K562 (cell line): ENCODE measurements around the gene SHLD1. TPM values are rescaled to one million over a fixed set of nuclear protein-coding genes. Genes with fewer than 3 reads are reported as not detected.

ENCODE experiments used
- ATAC-seq: fragments of 200-7000 bp; cut with Tn5 transposase; 3 replicates; pipeline ENCODE4 v1.9.1; 2020; ENCODE audit warnings: moderate library complexity
- BruUV-seq: library from RNA; stranded (reverse); fragments of 400-500 nt; replicated peaks from 2 replicates; lab custom pipeline; 2021; lab: Mats Ljungman, UMichigan
- CTCF ChIA-PET: fragments of 300-600 bp; formaldehyde crosslinking; extraction: SDS; loops from one replicate; lab custom pipeline; 2021; ENCODE audit warnings: low intra/inter-chr PET ratio; lab: Yijun Ruan, JAX
- POLR2A ChIA-PET: fragments of 300-600, 350-650 bp; sonication (Branson Sonifier 250); formaldehyde crosslinking; extraction: SDS; loops from one replicate; lab custom pipeline; 2021; ENCODE audit warnings: antibody characterized with exemption, inconsistent platforms; lab: Yijun Ruan, JAX
- DNase-seq, 4 experiments: peaks; one replicate each; pipeline versions ENCODE4 v3.0.0 to v3.0.0-alpha.2; 2011 to 2018; ENCODE audit warnings: low spot score in 3 of 4, mixed read lengths in 3 of 4; ENCODE audit errors: extremely low read depth in 1 of 4
- FAIRE-seq: peaks from 2 replicates; lab custom pipeline; 2011; peaks lifted over from hg19 to GRCh38; lab: Jason Lieb, UNC
- H2AFZ ChIP-seq: 2 replicates; pipeline ENCODE4 v1.6.0; 2011; ENCODE audit warnings: low read depth, low read length, control low read depth, inconsistent platforms
- H3K27ac ChIP-seq: fragments of 200-600 bp; 3 replicates; pipeline ENCODE4 v1.8.0; 2011; ENCODE audit warnings: low read depth, mild to moderate bottlenecking, control low read depth, inconsistent platforms, low read length, moderate library complexity, mixed read lengths; ENCODE audit errors: extremely low read depth
- H3K27me3 ChIP-seq, 2 experiments: fragments of 300-600 bp in 1 of 2; 2 replicates in 1 of 2; 3 replicates in 1 of 2; pipeline versions ENCODE4 v1.6.0 to v1.8.0; 2011; ENCODE audit warnings: inconsistent platforms in 2 of 2, low read length in 2 of 2, mild to moderate bottlenecking in 1 of 2, mixed read lengths in 1 of 2, moderate library complexity in 1 of 2; ENCODE audit not compliant: control insufficient read depth in 2 of 2, insufficient read depth in 2 of 2
- H3K36me3 ChIP-seq: fragments of 300-600 bp; 3 replicates; pipeline ENCODE4 v1.8.0; 2011; ENCODE audit warnings: mild to moderate bottlenecking, low read length, inconsistent platforms; ENCODE audit not compliant: control insufficient read depth, insufficient read depth
- H3K4me1 ChIP-seq, 2 experiments: fragments of 200-600 bp in 1 of 2; replicated peaks in 1 of 2; 2 replicates in 1 of 2; 3 replicates in 1 of 2; pipeline versions ENCODE4 v1.5.1 to v1.8.0; 2011; ENCODE audit warnings: inconsistent platforms in 2 of 2, low read length in 2 of 2, mild to moderate bottlenecking in 1 of 2, mixed read lengths in 1 of 2, moderate library complexity in 1 of 2; ENCODE audit not compliant: control insufficient read depth in 2 of 2, insufficient read depth in 2 of 2
- H3K4me2 ChIP-seq: 2 replicates; pipeline ENCODE4 v1.6.1; 2011; ENCODE audit warnings: low read length, control low read depth, inconsistent platforms, mixed read lengths; ENCODE audit not compliant: insufficient read depth
- H3K4me3 ChIP-seq: fragments of 200-600 bp; sonication (generic), shearing (Covaris generic); 2 replicates; pipeline ENCODE4 v1.5.1; 2016; ENCODE audit warnings: control low read depth, inconsistent platforms
- H3K79me2 ChIP-seq: fragments of 200-600 bp; 3 replicates; pipeline ENCODE4 v1.8.0; 2011; ENCODE audit warnings: low read length, inconsistent platforms; ENCODE audit not compliant: control insufficient read depth, insufficient read depth
- H3K9ac ChIP-seq, 2 experiments: 2 replicates each; pipeline versions ENCODE4 v1.6.0 to v1.6.1; 2011; ENCODE audit warnings: low read depth in 2 of 2, low read length in 2 of 2, control low read depth in 1 of 2, inconsistent platforms in 1 of 2, mild to moderate bottlenecking in 1 of 2, mixed read lengths in 1 of 2; ENCODE audit not compliant: insufficient read depth in 1 of 2
- H3K9me1 ChIP-seq: one replicate; pipeline ENCODE4 v1.6.0; 2011; ENCODE audit warnings: inconsistent platforms, mild to moderate bottlenecking, low read length, moderate library complexity; ENCODE audit not compliant: control insufficient read depth, insufficient read depth
- H3K9me3 ChIP-seq: replicated peaks from 2 replicates; pipeline ENCODE4 v1.5.1; 2011; ENCODE audit warnings: low read depth, low read length, inconsistent platforms; ENCODE audit not compliant: control insufficient read depth, insufficient read depth
- H4K20me1 ChIP-seq: replicated peaks from 2 replicates; pipeline ENCODE4 v1.6.1; 2011; ENCODE audit warnings: low read length, inconsistent platforms, mixed read lengths; ENCODE audit not compliant: control insufficient read depth, insufficient read depth
- BDP1 ChIP-seq: IDR thresholded peaks from 3 replicates; pipeline ENCODE4 v1.6.1; 2011; ENCODE audit not compliant: insufficient read length, insufficient read depth
- EGR1 ChIP-seq: fragments of 450-650 bp; conservative IDR thresholded peaks from 2 replicates; pipeline ENCODE4 v1.6.1; 2017; ENCODE audit warnings: mild to moderate bottlenecking
- ELF2 ChIP-seq: fragments of 250-450 bp; sonication (Bioruptor Pico); IDR thresholded peaks from 2 replicates; pipeline ENCODE4 v1.5.0; 2021; ENCODE audit warnings: mild to moderate bottlenecking
- FOXM1 ChIP-seq, 2 experiments: fragments of 450-650 bp in 1 of 2; sonication (generic) in 1 of 2; formaldehyde crosslinking in 1 of 2; IDR thresholded peaks; 2 replicates each; pipeline versions ENCODE4 v1.6.1 to v1.9.0; 2017 to 2022; ENCODE audit warnings: low read depth in 2 of 2, mild to moderate bottlenecking in 2 of 2, missing genetic modification reagents in 1 of 2, moderate library complexity in 1 of 2
- HNRNPH1 ChIP-seq: fragments of 200-400 bp; formaldehyde crosslinking; optimal IDR thresholded peaks from 2 replicates; pipeline ENCODE3; 2017; ENCODE audit warnings: low read depth, mild to moderate bottlenecking, low read length, moderate library complexity
- ILK ChIP-seq: fragments of 450-650 bp; IDR thresholded peaks from 2 replicates; pipeline ENCODE4 v1.6.1; 2016; ENCODE audit warnings: missing genetic modification characterization, low read depth, mild to moderate bottlenecking, missing compliant biosample characterization, moderate library complexity, borderline replicate concordance
- NR2C2 ChIP-seq, 2 experiments: fragments of 200-800 bp in 1 of 2; sonication (Bioruptor generic) in 1 of 2; sonication (generic) in 1 of 2; formaldehyde crosslinking in 1 of 2; IDR thresholded peaks; 2 replicates each; pipeline versions ENCODE4 v1.6.1 to v1.8.0; 2016 to 2022; ENCODE audit warnings: mild to moderate bottlenecking in 1 of 2, missing compliant biosample characterization in 1 of 2, missing genetic modification characterization in 1 of 2, missing genetic modification reagents in 1 of 2
- PHF21A ChIP-seq: fragments of 450-650 bp; IDR thresholded peaks from 2 replicates; pipeline ENCODE4 v1.6.1; 2017; ENCODE audit warnings: low read depth, borderline replicate concordance
- WGBS: fragments of 100-300 bp; shearing (Covaris generic); methylation state at CpG from one replicate; pipeline ENCODE4 v1.1.6; 2016; ENCODE audit warnings: low coverage, mixed read lengths; ENCODE audit not compliant: insufficient coverage; ENCODE audit errors: missing lambda C conversion rate; 5-methylcytosine and 5-hydroxymethylcytosine counted together
- in situ Hi-C: fragments of 300-500 bp; cut with MboI; formaldehyde crosslinking; loops from 4 replicates; pipeline ENCODE4 v1.15.0; 2018; ENCODE audit warnings: inconsistent platforms, mixed read lengths
- intact Hi-C: fragments of 100-400 bp; cut with micrococcal nuclease; formaldehyde crosslinking; loops from 2 replicates; pipeline ENCODE4 v1.14.2; 2022
- polyA plus RNA-seq, 8 experiments: library from polyadenylated mRNA; depleted of rRNA in 4 of 8; stranded (reverse) in 5 of 8; unstranded in 3 of 8; fragments of >200 nt; fragmentation: Nextera tagmentation in 2 of 8; fragmentation: Illumina TruSeq in 1 of 8; extraction: Ambion mirVana in 2 of 8; extraction: Trizol in 1 of 8; gene quantifications; 2 replicates each; pipeline versions ENCODE4 v1.2.1 to v1.2.3, GENCODE V29; 2011 to 2014; ENCODE audit warnings: inconsistent platforms in 1 of 8, missing spikeins in 1 of 8
- total RNA-seq, 7 experiments: library from RNA; depleted of rRNA in 6 of 7; stranded (reverse); fragments of >200 nt in 6 of 7; fragmentation: Illumina TruSeq in 2 of 7; extraction: Trizol in 2 of 7; gene quantifications; 2 replicates each; pipeline versions ENCODE4 v1.2.1 to v1.2.3, GENCODE V29; 2011 to 2021; ENCODE audit warnings: low replicate concordance in 1 of 7
- TF ChIP-seq, protein P1 (sequence below), 2 experiments: fragments of 150-350 bp in 1 of 2; IDR thresholded peaks; 2 replicates each; pipeline ENCODE4 v1.6.1; 2012 to 2016; ENCODE audit warnings: low read depth in 2 of 2, low read length in 2 of 2, mild to moderate bottlenecking in 1 of 2, moderate library complexity in 1 of 2
- TF ChIP-seq, protein P2 (sequence below): sonication (generic); formaldehyde crosslinking; IDR thresholded peaks from 2 replicates; pipeline ENCODE4 v1.8.0; 2022; ENCODE audit warnings: missing genetic modification reagents, mild to moderate bottlenecking, moderate library complexity, borderline replicate concordance

SHLD1 gene
- total and polyA plus RNA-seq, 9 of the 15 experiments (the other 6 are each of a cell fraction or from before 2014, with no cell fraction given): 3.7 to 21.6 (median 8.2) TPM

DNA sequence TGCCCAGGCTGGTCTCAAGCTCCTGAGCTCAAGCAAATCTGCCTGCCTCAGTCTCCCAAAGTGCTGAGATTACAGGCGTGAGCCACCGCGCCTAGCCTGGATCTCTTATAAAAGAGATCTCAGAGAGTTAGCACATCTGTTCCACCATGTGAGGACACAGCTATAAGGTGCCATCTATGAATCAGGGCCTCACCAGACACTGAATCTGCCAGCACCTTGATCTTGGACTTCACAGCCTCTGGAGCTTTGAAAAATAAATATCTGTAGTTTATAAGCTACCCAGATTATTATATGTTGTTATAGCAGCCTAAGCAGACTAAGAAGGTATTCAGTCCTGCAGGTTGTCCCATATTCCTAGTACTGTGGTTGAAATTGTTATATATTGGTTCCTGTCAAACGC is 33.2 kb upstream of the SHLD1 start:
- POLR2A ChIA-PET: no interaction called here
- DNase-seq: no peak
- no peak overlapping the region for H3K9ac ChIP-seq
- intact Hi-C loops (no loop called here), in situ Hi-C loops (no loop called here)
- 92% methylated on average over 1 of the region's 4 CpGs for WGBS
- no peak overlapping the region for H3K4me3 ChIP-seq
- H3K9me3 ChIP-seq: no peaks in the 10 kb centered on the region
- H3K36me3 ChIP-seq: no peaks in the 10 kb centered on the region
- no peaks in the 10 kb centered on the region for H3K27me3 ChIP-seq
- no peaks in the 10 kb centered on the region for H3K79me2 ChIP-seq
- no peak for ATAC-seq
- no peaks in the 10 kb centered on the region for H3K9me1 ChIP-seq
- peaks cover 0 to 32% of the 10 kb centered on the region in 2 experiments; a peak in 4 of 5 replicates for H3K4me1 ChIP-seq
- H2AFZ ChIP-seq: no peak overlapping the region
- H3K27ac ChIP-seq: no peak overlapping the region
- BruUV-seq: no TSS peak
- CTCF ChIA-PET: no interaction called here
- no peaks in the 10 kb centered on the region for H4K20me1 ChIP-seq
- no peak for FAIRE-seq
- TF ChIP-seq FOXM1 (IDR thresholded peaks at IDR 0.05; ENCODE audit: low read depth): no peak
- no peak for TF ChIP-seq FOXM1 (CRISPR knock-in tag; IDR thresholded peaks at IDR 0.05; ENCODE audit: low read depth)
- no peak for TF ChIP-seq HNRNPH1
- TF ChIP-seq, protein P1, sequence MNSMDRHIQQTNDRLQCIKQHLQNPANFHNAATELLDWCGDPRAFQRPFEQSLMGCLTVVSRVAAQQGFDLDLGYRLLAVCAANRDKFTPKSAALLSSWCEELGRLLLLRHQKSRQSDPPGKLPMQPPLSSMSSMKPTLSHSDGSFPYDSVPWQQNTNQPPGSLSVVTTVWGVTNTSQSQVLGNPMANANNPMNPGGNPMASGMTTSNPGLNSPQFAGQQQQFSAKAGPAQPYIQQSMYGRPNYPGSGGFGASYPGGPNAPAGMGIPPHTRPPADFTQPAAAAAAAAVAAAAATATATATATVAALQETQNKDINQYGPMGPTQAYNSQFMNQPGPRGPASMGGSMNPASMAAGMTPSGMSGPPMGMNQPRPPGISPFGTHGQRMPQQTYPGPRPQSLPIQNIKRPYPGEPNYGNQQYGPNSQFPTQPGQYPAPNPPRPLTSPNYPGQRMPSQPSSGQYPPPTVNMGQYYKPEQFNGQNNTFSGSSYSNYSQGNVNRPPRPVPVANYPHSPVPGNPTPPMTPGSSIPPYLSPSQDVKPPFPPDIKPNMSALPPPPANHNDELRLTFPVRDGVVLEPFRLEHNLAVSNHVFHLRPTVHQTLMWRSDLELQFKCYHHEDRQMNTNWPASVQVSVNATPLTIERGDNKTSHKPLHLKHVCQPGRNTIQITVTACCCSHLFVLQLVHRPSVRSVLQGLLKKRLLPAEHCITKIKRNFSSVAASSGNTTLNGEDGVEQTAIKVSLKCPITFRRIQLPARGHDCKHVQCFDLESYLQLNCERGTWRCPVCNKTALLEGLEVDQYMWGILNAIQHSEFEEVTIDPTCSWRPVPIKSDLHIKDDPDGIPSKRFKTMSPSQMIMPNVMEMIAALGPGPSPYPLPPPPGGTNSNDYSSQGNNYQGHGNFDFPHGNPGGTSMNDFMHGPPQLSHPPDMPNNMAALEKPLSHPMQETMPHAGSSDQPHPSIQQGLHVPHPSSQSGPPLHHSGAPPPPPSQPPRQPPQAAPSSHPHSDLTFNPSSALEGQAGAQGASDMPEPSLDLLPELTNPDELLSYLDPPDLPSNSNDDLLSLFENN (IDR thresholded peaks at IDR 0.05; ENCODE audit: low read depth in 2 of 2, low read length in 2 of 2): no peak
- TF ChIP-seq EGR1: no peak
- TF ChIP-seq, protein P2, sequence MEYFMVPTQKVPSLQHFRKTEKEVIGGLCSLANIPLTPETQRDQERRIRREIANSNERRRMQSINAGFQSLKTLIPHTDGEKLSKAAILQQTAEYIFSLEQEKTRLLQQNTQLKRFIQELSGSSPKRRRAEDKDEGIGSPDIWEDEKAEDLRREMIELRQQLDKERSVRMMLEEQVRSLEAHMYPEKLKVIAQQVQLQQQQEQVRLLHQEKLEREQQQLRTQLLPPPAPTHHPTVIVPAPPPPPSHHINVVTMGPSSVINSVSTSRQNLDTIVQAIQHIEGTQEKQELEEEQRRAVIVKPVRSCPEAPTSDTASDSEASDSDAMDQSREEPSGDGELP: no peak
- TF ChIP-seq BDP1: no peak
- TF ChIP-seq ELF2 (CRISPR knock-in tag): no peak
- TF ChIP-seq NR2C2 (CRISPR knock-in tag; IDR thresholded peaks at IDR 0.05): no peak
- no peak for TF ChIP-seq NR2C2 (tag; IDR thresholded peaks at IDR 0.05)
- no peak for TF ChIP-seq ILK (tag)
- no peak for TF ChIP-seq PHF21A
- H3K4me2 ChIP-seq: no peak overlapping the region
